ENCODE measurements around the gene ACACB.

ACACB gene

GRCh38 chr12:109221277-109221931 lies 105.0 kb downstream of the ACACB start:
- no peak for FAIRE-seq

DNA sequence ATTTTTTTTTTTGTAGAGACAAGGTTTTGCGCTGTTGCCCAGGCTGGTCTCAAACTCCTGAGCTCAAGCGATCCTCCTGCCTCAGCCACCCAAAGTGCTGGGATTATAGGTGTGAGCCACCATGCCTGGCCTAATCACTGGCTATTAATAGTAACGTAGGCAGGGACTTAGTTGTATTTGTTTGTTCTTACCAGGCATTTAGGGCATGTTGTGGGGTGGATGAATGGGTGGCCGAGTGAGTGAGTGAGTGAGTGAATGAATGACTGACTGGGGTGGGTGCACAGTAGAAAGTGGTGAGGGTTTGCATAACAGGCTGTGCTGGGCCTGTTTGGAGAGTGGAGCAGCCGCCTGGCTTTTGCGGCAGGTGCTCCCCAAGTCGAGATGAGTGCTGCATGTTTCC lies 105.7 kb downstream of the ACACB start:
- FAIRE-seq: no peak

- FAIRE-seq: no peak
Measured at GRCh38 chr12:109222496-109222895, 106.1 kb downstream of the ACACB start.

DNA sequence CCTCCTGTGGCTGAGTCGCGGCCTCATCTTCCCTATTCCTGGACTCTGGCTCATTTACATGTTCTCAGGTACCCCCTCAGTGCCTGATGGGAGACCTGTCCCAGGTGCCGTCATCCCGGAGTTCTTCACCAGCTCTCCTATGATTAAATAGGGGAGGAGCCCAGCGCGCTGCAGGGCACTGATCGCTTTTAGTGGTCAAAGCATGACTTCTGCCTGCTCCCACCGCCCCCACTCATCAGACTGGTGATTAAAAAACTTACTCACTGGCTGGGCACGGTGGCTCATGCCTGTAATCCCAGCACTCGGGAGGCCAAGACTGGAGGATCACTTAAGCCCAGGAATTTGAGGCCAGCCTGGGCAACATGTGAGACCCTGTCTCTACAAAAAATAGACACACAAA lies 106.8 kb downstream of the ACACB start:
- FAIRE-seq: no peak

GRCh38 chr12:109223868-109224267 lies 107.5 kb downstream of the ACACB start:
- no peak for FAIRE-seq

DNA sequence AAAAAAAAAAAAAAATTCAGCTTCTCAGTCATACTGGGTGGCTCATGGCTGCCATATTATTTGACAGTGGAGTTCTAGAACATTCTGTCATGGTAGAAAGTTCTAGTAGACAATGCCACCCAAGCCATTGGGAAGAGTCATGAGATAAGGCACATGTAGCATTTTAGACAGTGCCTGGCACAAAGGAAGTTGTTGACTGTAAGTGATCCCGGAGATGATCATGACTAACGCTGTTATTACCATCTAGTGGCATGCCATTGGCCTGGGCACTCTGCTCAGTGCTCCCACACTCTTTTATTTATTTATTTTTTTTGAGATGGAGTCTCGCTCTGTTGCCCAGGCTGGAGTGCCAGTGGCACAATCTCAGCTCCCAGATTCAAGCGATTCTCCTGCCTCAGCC lies 112.3 kb downstream of the ACACB start:
- no peak for FAIRE-seq

DNA sequence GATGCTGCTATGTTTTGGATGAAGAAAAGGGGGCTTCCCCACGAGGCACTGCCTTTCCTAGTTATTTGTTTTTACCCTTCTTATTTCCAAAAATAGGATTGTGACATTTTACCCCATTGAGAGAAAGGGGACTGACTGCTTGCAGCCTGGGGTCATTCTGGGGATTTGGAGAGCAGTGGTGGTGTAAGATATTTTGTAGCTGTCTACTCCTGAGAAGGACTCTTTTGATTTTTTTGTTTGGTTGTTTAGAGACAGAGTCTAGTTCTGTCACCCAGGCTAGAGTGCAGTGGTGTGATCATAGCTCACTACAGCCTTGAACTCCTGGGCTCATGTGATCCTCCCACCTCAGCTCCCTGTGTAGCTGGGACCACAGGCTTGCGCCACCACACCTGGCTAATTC lies 113.8 kb downstream of the ACACB start:
- FAIRE-seq: no peak

DNA sequence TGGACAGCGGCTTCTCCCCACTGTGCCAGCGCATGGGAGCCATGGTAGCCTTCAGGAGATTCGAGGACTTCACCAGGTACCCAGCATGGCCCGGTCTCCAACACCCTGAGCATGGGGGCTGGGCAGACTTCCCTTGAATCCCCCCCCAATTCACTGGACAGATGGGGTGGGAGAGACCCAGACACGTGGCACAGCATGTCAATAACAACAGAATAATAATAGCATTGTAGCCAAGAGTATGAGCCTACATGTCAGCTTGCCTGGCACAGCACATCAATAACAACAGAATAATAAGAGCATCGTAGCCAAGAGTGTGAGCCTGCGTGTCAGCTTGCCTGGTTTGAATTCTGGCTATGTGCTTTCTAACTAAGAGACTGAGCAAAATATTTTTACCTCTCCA lies 116.3 kb downstream of the ACACB start:
- FAIRE-seq: no peak

DNA sequence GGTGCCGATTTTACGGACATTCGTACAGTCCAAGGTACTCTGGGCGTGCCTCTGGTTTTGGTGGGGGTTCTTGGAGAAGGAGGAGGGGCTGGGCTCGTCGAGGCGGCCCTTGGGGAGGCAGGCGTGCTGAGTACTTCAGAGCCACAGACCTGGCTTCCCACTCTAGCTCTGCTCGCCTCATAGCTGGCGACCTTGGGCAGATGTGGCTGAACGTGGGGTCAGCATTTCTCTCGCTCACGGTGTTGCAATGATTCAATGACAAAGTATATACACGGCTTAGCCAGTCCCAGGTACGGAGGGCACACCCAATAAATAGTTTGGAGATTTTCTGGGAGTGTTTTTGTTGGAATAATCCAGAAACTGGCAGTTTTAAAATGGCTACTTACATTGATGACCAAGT lies 117.6 kb downstream of the ACACB start:
- FAIRE-seq: no peak

- no peak for FAIRE-seq
Measured at GRCh38 chr12:109236257-109236656, 119.9 kb downstream of the ACACB start.

DNA sequence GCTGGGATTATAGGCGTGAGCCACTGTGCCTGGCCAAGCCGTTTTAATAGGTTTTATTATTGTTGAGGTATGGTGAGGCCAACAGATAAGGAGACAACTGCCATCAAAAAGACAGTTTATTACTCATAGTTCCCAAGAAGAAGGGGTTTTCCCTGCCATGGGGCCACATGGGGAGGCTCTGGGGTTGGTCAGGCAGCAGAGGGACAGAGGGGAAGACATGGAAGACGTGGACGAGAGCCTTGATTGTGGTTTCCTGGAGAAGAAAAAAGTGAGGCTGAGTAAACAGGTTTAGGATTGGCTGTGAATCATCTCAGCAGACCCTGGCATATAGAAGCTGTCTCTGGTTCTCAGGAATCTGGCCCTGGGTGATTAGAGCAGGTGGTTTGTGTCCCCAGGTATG lies 122.8 kb downstream of the ACACB start:
- FAIRE-seq: no peak

DNA sequence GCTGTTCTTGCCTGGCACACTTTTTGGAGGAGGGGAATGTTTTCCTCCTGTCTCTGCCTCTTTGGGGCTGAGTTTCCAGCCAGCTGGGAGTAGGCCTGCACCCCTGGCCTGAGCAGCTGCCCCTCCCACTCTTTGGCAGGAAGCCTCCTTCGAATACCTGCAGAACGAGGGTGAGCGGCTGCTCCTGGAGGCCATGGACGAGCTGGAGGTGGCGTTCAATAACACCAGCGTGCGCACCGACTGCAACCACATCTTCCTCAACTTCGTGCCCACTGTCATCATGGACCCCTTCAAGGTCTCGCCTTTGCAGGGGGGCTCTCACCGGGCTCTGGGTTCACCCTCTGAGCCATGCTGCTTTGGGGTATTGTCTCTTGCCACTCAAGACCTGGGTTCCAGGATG lies 123.3 kb downstream of the ACACB start:
- FAIRE-seq: no peak

- FAIRE-seq: no peak
Measured at GRCh38 chr12:109240365-109240764, 124.0 kb downstream of the ACACB start.

- no peak for FAIRE-seq
Measured at GRCh38 chr12:109241936-109242335, 125.5 kb downstream of the ACACB start.

DNA sequence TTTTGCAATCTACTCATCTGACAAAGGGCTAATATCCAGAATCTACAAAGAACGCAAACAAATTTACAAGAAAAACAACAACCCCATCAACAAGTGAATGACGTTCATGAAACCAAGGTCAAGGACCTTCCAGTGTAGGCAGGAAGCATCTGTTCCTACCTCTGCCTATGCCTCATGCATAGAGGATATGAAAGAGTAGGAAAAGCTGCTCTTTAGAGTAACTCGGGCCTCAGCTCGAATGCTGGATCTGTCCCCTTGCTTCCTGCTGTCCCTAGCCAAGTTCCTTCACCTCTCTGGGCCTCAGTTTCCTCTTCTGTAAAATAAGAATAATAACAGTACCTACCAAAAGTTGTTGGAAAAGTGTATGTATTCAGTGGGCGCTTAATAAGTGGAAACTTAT lies 127.7 kb downstream of the ACACB start:
- no peak for FAIRE-seq

GRCh38 chr12:109246221-109246620 lies 129.8 kb downstream of the ACACB start:
- FAIRE-seq: no peak

DNA sequence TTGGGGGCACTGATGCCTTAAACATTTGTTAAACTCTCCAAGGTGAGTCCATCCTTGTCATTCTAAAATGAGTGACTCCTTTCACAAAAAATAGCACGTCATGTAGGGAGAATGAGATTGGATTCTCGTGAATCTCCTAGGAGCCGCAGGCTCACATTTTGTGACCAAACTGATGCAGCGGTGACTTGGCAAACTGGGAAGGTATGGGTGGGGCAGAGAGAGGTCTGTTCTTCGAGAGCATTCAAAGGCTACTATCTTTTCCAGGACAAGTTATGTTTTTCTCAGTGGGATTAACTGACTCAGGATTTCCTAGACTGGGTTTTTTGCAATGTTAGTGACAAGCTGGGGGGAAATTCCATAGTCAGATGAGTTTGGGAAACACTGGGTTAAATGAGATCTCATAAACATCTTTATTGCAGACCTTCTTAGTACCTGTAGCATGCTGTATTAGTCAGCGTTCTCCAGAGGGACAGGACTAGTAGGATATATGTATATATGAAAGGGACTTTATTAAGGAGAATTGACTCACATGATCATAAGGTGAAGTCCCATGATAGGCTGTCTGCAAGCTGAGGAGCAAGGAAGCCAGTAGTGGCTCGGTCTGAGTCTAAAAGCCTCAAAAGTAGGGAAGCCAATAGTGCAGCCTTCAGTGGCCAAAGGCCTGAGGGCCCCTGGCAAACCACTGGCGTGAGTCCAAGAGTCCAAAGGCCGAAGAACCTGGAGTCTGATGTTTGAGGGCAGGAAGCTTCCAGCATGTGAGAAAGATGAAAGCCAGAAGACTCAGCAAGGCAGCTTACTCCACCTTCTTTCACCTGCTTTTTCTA lies 131.7 kb downstream of the ACACB start:
- no peak for FAIRE-seq

- no peak for FAIRE-seq
Measured at GRCh38 chr12:109250523-109250922, 134.1 kb downstream of the ACACB start.

- FAIRE-seq: no peak
Measured at GRCh38 chr12:109252799-109253198, 136.4 kb downstream of the ACACB start.

GRCh38 chr12:109253913-109254544 lies 137.6 kb downstream of the ACACB start:
- no peak for FAIRE-seq

GRCh38 chr12:109255377-109255776 lies 139.0 kb downstream of the ACACB start:
- no peak for FAIRE-seq

DNA sequence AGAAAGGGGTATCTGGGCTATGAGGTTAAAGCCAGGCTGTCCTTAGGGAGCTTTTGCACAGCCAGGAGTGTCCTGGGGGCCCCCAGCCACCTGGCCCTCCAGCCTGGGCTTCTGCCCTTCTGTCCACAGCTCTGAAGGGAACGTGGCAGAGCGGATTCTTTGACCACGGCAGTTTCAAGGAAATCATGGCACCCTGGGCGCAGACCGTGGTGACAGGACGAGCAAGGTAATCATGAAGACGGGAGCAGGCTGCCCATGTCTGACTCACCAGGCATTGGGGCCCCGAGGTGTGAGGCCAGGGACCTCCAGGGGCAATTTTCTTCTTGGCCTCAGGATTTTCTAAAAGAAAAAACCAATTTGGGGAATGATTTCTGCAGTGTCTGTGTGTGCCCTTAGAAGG lies 139.6 kb downstream of the ACACB start:
- FAIRE-seq: no peak

DNA sequence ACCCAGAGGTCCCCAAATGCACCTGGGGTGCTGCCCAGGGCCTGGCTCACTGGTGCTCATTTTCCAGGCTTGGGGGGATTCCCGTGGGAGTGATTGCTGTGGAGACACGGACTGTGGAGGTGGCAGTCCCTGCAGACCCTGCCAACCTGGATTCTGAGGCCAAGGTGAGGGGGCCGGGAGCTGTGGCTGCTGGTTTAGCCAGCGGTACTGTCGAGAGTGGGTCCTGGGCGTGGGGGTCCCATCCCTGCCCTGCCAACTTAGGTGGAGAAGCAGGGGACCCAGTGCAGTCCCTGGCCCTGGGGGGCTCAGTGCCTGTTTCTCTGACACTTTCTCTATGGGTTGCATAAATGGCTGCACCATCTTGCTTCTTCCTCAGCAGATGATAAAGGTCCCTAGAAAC lies 141.8 kb downstream of the ACACB start:
- FAIRE-seq: no peak

All from endometrium (tissue), 2 donors.